AG04449 (cell line): ENCODE results near the gene SMAP2.

Experiments used
- CTCF ChIA-PET: fragments of 350-600 bp; formaldehyde crosslinking; extraction: SDS; loops from one replicate; lab custom pipeline; 2021; ENCODE audit warnings: antibody characterized with exemption; lab: Yijun Ruan, JAX
- POLR2A ChIA-PET: fragments of 400-600, 350-600 bp; formaldehyde crosslinking; extraction: SDS; loops from one replicate; lab custom pipeline; 2020; ENCODE audit warnings: antibody characterized with exemption, inconsistent platforms; lab: Yijun Ruan, JAX
- DNase-seq: peaks from one replicate; pipeline ENCODE4 v3.0.0-alpha.2; 2010; ENCODE audit warnings: low read depth, low spot score
- H3K4me3 ChIP-seq: 2 replicates; pipeline ENCODE4 v1.5.1; 2011; ENCODE audit warnings: low read depth, mild to moderate bottlenecking, control low read depth, low read length
- CTCF ChIP-seq: IDR thresholded peaks from one replicate; pipeline ENCODE4 v1.5.1; 2011; ENCODE audit warnings: mild to moderate bottlenecking, moderate library complexity, low read length, control low read depth, inconsistent platforms; ENCODE audit not compliant: insufficient read depth; ENCODE audit errors: missing control alignments

The SMAP2 gene

DNA sequence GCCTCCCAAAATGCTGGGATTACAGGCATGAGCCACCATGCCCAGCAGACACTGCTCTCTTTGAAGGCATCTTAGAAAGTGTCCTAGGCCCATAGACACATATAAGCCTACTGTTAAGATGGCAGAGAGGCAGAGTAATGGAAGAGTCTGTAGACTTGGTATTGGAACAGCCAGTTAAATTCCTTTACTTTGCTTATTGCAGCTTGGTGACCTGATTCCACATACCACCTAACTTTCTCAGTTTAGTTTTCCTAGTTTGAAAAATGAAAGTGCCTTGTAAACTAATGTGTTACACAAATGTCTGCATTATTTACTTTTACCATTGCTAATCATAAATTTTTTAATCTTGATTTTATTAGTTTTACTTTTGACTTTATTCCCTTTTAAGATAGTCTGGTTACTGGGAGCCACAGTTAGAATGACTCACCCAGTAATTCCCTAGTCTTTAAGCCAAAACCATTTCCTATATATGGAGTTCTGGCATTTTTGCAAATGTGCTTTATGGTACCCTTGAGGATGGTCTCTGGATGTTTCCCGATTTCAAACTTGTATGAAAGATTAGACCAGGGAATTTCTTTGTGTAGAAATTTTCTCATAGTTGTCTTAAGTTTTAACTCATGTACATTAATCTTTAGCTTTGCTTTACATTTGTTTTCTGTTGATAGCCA, 6.4 kb downstream of the SMAP2 start:
- no peak for TF ChIP-seq CTCF
- ChIA-PET POLR2A (interaction anchor here (0.7 kb wide), 1 partner anchor 102 kb away, joined by 3 read pairs; no protein-coding TSS in a partner anchor), CTCF (interaction anchor here (1.3 to 2.4 kb wide), 4 partner anchors 20 to 236 kb away, joined by 4 to 6 read pairs (median 6); no protein-coding TSS in a partner anchor)
- DNase-seq = no peak
- H3K4me3 ChIP-seq = no peak overlapping the region

DNA sequence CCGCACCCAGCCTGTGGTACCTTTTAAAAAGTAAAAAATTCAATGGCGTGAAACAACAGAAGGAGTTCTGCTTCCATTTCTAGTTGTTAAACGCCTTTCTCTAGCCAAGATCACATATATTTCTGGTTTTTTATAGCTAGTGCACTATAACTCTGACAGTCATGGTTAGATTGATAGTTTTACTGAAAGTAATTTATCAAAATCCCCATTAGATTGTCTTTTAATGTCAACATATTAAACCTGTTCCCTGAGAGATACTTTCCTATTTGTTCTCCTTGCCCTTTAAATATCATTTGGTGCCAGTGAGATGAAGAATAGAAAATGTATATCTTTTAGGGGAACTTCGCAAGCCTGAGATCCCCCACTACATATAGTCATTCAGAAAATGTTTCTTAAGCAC, 7.3 kb downstream of the SMAP2 start:
- TF ChIP-seq CTCF = no peak
- no peak for DNase-seq
- ChIA-PET CTCF (interaction anchor here (1.5 to 2.8 kb wide), 4 partner anchors 19 to 237 kb away, joined by 4 to 12 read pairs (median 6); no protein-coding TSS in a partner anchor), POLR2A (no interaction called here)
- no peak overlapping the region for H3K4me3 ChIP-seq

GRCh38 chr1:40381268-40382107, 8.0 kb downstream of the SMAP2 start:
- DNase-seq = no peak
- POLR2A ChIA-PET = interaction anchor here (0.6 kb wide), 2 partner anchors 150 to 257 kb away, joined by 3 to 4 read pairs; no protein-coding TSS in a partner anchor
- CTCF ChIA-PET = interaction anchor here (0.7 to 2.9 kb wide), 6 partner anchors 19 to 237 kb away, joined by 3 to 12 read pairs (median 8); no protein-coding TSS in a partner anchor
- H3K4me3 ChIP-seq = no peak overlapping the region
- no peak for TF ChIP-seq CTCF

DNA sequence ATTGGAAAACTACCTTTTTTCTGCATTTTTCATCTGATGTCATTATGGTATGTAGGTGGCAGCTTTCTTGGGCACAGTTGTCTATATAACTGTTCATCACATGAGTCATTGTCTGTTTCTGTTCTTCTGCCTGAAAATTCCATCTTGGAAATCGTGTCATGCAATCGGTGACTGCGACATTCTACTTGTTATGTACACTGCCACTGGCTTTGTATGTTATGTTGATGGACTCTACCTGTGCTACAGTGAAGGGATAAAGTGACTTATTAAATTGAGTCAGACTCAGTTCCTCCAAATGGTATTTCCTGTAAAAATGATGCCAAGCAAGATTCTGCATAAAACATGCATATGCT, 8.6 kb downstream of the SMAP2 start:
- ChIA-PET POLR2A (interaction anchor here (0.6 kb wide), 1 partner anchor 150 kb away, joined by 3 read pairs; no protein-coding TSS in a partner anchor), CTCF (interaction anchor here (0.7 to 2.9 kb wide), 6 partner anchors 10 to 238 kb away, joined by 3 to 12 read pairs (median 8); no protein-coding TSS in a partner anchor)
- DNase-seq = no peak

GRCh38 chr1:40382601-40383000, 9.1 kb downstream of the SMAP2 start:
- CTCF ChIA-PET = interaction anchor here (1.3 to 2.9 kb wide), 4 partner anchors 10 to 239 kb away, joined by 6 to 13 read pairs (median 12); no protein-coding TSS in a partner anchor
- no peak for DNase-seq
- no peak overlapping the region for H3K4me3 ChIP-seq
- POLR2A ChIA-PET = no interaction called here
- TF ChIP-seq CTCF = no peak

More for the DNA sequence above, 8.6 kb downstream of the SMAP2 start:
- no peak overlapping the region for H3K4me3 ChIP-seq
- TF ChIP-seq CTCF = no peak

GRCh38 chr1:40383095-40383487, 9.6 kb downstream of the SMAP2 start:
- no peak overlapping the region for H3K4me3 ChIP-seq
- no peak for DNase-seq
- ChIA-PET CTCF (interaction anchor here (1.3 to 2.9 kb wide), 5 partner anchors 9 to 239 kb away, joined by 6 to 13 read pairs (median 11); no protein-coding TSS in a partner anchor), POLR2A (no interaction called here)
- TF ChIP-seq CTCF = no peak
